Testis (tissue), 2 donors: Measurements from ENCODE around the gene CDK5.

ENCODE experiments used
- POLR2A ChIP-seq: fragments of 450-650 bp; IDR thresholded peaks from one replicate; pipeline ENCODE4 v1.6.1; 2017; ENCODE audit warnings: antibody characterized with exemption, mild to moderate bottlenecking, moderate library complexity
- TF ChIP-seq, protein P1 (sequence below), 3 experiments: fragments of 450-650 bp in 2 of 3; fragments of 200-600 bp in 1 of 3; sonication (generic) in 1 of 3; IDR thresholded peaks; one replicate each; pipeline ENCODE4 v1.5.1; 2016 to 2019; ENCODE audit warnings: antibody characterized with exemption in 3 of 3, mild to moderate bottlenecking in 2 of 3, moderate library complexity in 1 of 3

DNA sequence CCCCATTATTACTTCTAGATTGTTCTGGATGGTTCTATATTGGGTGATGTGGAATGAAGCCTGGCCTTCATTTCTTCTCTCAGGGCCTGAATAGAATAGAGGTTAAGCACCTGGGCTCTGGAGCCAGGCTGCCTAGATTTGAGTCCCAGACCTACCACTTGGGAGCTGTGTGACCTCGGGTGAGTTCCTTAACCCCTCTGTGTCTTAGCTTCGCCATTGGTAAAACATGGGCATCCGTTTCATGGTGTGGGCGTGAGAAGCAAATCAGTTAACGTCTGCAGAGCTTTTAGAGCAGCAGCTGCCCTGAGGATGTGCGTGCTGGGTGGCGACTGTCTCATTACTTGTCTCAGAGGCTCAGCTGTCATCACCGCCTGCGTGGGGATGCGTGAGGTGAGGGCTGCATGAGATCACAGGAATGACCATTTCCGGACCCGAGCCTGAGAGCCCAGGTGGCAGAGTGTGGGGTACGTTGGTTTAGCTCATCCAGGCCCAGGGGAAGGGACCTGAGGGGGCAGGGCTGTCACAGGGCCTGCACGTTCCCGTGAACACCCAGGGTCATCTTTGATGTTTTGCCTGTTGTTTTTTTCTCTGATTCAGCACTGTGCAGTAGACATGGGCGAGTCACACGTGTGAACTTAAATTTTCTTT is 38.3 kb upstream of the CDK5 start:
- TF ChIP-seq, protein P1, sequence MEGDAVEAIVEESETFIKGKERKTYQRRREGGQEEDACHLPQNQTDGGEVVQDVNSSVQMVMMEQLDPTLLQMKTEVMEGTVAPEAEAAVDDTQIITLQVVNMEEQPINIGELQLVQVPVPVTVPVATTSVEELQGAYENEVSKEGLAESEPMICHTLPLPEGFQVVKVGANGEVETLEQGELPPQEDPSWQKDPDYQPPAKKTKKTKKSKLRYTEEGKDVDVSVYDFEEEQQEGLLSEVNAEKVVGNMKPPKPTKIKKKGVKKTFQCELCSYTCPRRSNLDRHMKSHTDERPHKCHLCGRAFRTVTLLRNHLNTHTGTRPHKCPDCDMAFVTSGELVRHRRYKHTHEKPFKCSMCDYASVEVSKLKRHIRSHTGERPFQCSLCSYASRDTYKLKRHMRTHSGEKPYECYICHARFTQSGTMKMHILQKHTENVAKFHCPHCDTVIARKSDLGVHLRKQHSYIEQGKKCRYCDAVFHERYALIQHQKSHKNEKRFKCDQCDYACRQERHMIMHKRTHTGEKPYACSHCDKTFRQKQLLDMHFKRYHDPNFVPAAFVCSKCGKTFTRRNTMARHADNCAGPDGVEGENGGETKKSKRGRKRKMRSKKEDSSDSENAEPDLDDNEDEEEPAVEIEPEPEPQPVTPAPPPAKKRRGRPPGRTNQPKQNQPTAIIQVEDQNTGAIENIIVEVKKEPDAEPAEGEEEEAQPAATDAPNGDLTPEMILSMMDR (IDR thresholded peaks at IDR 0.05) = no peak
- no peak for TF ChIP-seq POLR2A
